Amygdala (tissue), 56 donors: Measurements from ENCODE around the gene CEACAM16.

Experiments used
- DNase-seq, 56 donors: peaks; one replicate each; lab custom pipeline; 2025; lab: John Stamatoyannopoulos, UW

The CEACAM16 gene

GRCh38 chr19:44741841-44742329, 42.9 kb downstream of the CEACAM16 start:
- DNase-seq, result peak in 55 of 56 donors; percentile 17 to 90 (median 78)

- no peak for DNase-seq
These were observed 43.5 kb downstream of the CEACAM16 start for GRCh38 chr19:44742330-44743061.

- DNase-seq, result no peak
These were observed 46.0 kb downstream of the CEACAM16 start for GRCh38 chr19:44744871-44745332.

GRCh38 chr19:44745341-44745831, 46.4 kb downstream of the CEACAM16 start:
- no peak for DNase-seq

GRCh38 chr19:44745887-44746600, 47.1 kb downstream of the CEACAM16 start:
- DNase-seq, result no peak

- DNase-seq, result no peak
These were observed 47.6 kb downstream of the CEACAM16 start for GRCh38 chr19:44746616-44746945.

GRCh38 chr19:44746946-44747738, 48.2 kb downstream of the CEACAM16 start:
- peak in 43 of 56 donors; percentile 7 to 86 (median 49) for DNase-seq

- peak in 14 of 56 donors; percentile 4 to 63 (median 31) for DNase-seq
These were observed 48.9 kb downstream of the CEACAM16 start for GRCh38 chr19:44747739-44748425.

GRCh38 chr19:44748426-44749254, 49.7 kb downstream of the CEACAM16 start, which contains the start of gene BCL3:
BCL3 (plus strand) TSS chr19:44748708; CDS start chr19:44748791, 83 bp downstream.
- DNase-seq, result peak in 22 of 56 donors; percentile 3 to 57 (median 20)

GRCh38 chr19:44749292-44749691, 50.3 kb downstream of the CEACAM16 start:
- DNase-seq, result no peak

- DNase-seq, result no peak
These were observed 51.0 kb downstream of the CEACAM16 start for GRCh38 chr19:44749994-44750393.

GRCh38 chr19:44752123-44752815, 53.3 kb downstream of the CEACAM16 start:
- no peak for DNase-seq

- DNase-seq, result peak in 38 of 56 donors; percentile 4 to 56 (median 31)
These were observed 54.1 kb downstream of the CEACAM16 start for GRCh38 chr19:44752816-44753625.

GRCh38 chr19:44753626-44753931, 54.6 kb downstream of the CEACAM16 start:
- DNase-seq, result no peak

- peak in 22 of 56 donors; percentile 1 to 34 (median 10) for DNase-seq
These were observed 55.2 kb downstream of the CEACAM16 start for GRCh38 chr19:44753932-44754749.

GRCh38 chr19:44754750-44755080, 55.8 kb downstream of the CEACAM16 start:
- DNase-seq, result no peak

- DNase-seq, result no peak
These were observed 56.3 kb downstream of the CEACAM16 start for GRCh38 chr19:44755219-44755618.
